ENCODE data around the gene HAUS8. TPM values are rescaled to one million over a fixed set of nuclear protein-coding genes. Genes with fewer than 3 reads are reported as not detected.

The HAUS8 gene
- total and polyA plus RNA-seq, 2 of the 13 experiments (the other 11 are each of a cell fraction or from before 2014, with no cell fraction given) = 7.8 to 17.5 TPM

GRCh38 chr19:17097593-17098126, 22.4 kb upstream of the HAUS8 start (continued):
- no peak for TF ChIP-seq MNT (IDR thresholded peaks at IDR 0.05)
- TF ChIP-seq ZNF646 (CRISPR knock-in tag; IDR thresholded peaks at IDR 0.05) = no peak
- TF ChIP-seq THAP11 (CRISPR knock-in tag; IDR thresholded peaks at IDR 0.05) = peak; percentile 49
- no peak for TF ChIP-seq ZNF720 (CRISPR knock-in tag; IDR thresholded peaks at IDR 0.05)
- TF ChIP-seq SPEN (CRISPR knock-in tag; IDR thresholded peaks at IDR 0.05; ENCODE audit: low read depth) = no peak
- peak; percentile 94 to 96 for TF ChIP-seq NR2F1 (CRISPR knock-in tag; IDR thresholded peaks at IDR 0.05)
- TF ChIP-seq ZNF441 (CRISPR knock-in tag; IDR thresholded peaks at IDR 0.05; ENCODE audit: borderline replicate concordance) = no peak
- peak; percentile 53; the same call in 1 of the 2 replicates for TF ChIP-seq MYPOP (CRISPR knock-in tag; IDR thresholded peaks at IDR 0.05)
- no peak for TF ChIP-seq ZNF660 (CRISPR knock-in tag; IDR thresholded peaks at IDR 0.05; ENCODE audit: borderline replicate concordance, low read depth)
- TF ChIP-seq ATF3 (CRISPR knock-in tag; IDR thresholded peaks at IDR 0.05) = peak; percentile 81
- peak; percentile 53 for TF ChIP-seq FOXP4 (CRISPR knock-in tag; IDR thresholded peaks at IDR 0.05)
- 0 out of 2 replicates have a peak, but pooled peaks have one; percentile 24 for TF ChIP-seq ZNF574 (CRISPR knock-in tag; IDR thresholded peaks at IDR 0.05)

Measured in HepG2 (cell line).